MCF 10A (cell line): ENCODE results near the gene GRID1. TPM values are rescaled to one million over a fixed set of nuclear protein-coding genes. Genes with fewer than 3 reads are reported as not detected.

Experiments used
- BruUV-seq: library from RNA; stranded (reverse); fragments of 400-500 nt; replicated peaks from 2 replicates; lab custom pipeline; 2021; lab: Mats Ljungman, UMichigan
- CTCF ChIA-PET: fragments of 300-600 bp; sonication (Branson Sonifier 250); formaldehyde crosslinking; extraction: SDS; loops from one replicate; lab custom pipeline; 2021; ENCODE audit warnings: antibody characterized with exemption, inconsistent platforms; lab: Yijun Ruan, JAX
- POLR2A ChIA-PET: fragments of 300-600, 350-650 bp; sonication (Branson Sonifier 250); formaldehyde crosslinking; extraction: SDS; loops from one replicate; lab custom pipeline; 2020; ENCODE audit warnings: antibody characterized with exemption, inconsistent platforms; lab: Yijun Ruan, JAX
- DNase-seq: peaks from one replicate; pipeline ENCODE4 v3.0.0-alpha.2; 2018; ENCODE audit not compliant: unreplicated experiment
- H3K27ac Mint-ChIP-seq: one replicate; pipeline ENCODE4 v1.8.0; 2022; ENCODE audit warnings: mild to moderate bottlenecking, low read depth, mixed read lengths; ENCODE audit not compliant: unreplicated experiment
- H3K27me3 Mint-ChIP-seq: one replicate; pipeline ENCODE4 v1.8.0; 2022; ENCODE audit warnings: mixed read lengths; ENCODE audit not compliant: insufficient read depth, unreplicated experiment
- H3K36me3 Mint-ChIP-seq: one replicate; pipeline ENCODE4 v1.8.0; 2022; ENCODE audit warnings: mild to moderate bottlenecking, moderate library complexity, mixed read lengths; ENCODE audit not compliant: insufficient read depth, unreplicated experiment
- H3K4me1 Mint-ChIP-seq: one replicate; pipeline ENCODE4 v1.8.0; 2022; ENCODE audit warnings: mixed read lengths; ENCODE audit not compliant: insufficient read depth, unreplicated experiment
- H3K4me3 Mint-ChIP-seq: one replicate; pipeline ENCODE4 v1.8.0; 2022; ENCODE audit warnings: mild to moderate bottlenecking, moderate library complexity, mixed read lengths; ENCODE audit not compliant: unreplicated experiment
- H3K9me3 Mint-ChIP-seq: one replicate; pipeline ENCODE4 v1.8.0; 2022; ENCODE audit warnings: mixed read lengths; ENCODE audit not compliant: unreplicated experiment
- CTCF ChIP-seq: fragments of 200-600 bp; IDR thresholded peaks from one replicate; pipeline ENCODE4 v1.8.0; 2022; ENCODE audit warnings: antibody characterized with exemption, mild to moderate bottlenecking; ENCODE audit not compliant: unreplicated experiment
- intact Hi-C: fragments of 100-400 bp; cut with micrococcal nuclease; formaldehyde crosslinking; loops from 2 replicates; pipeline ENCODE4 v1.14.1; 2022
- total RNA-seq: library from RNA; stranded (reverse); gene quantifications from 2 replicates; pipeline ENCODE4 v1.2.3, GENCODE V29; 2022

GRID1 gene
- total RNA-seq, 1 experiment from 2014 or later, result not detected

- H3K4me3 Mint-ChIP-seq, result no peak overlapping the region
- TF ChIP-seq CTCF, result no peak
- no peaks in the 10 kb centered on the region for H3K4me1 Mint-ChIP-seq
- DNase-seq, result peak; percentile 8
- H3K27ac Mint-ChIP-seq, result no peak overlapping the region
- ChIA-PET CTCF (no interaction called here), POLR2A (no interaction called here)
- no peaks in the 10 kb centered on the region for H3K27me3 Mint-ChIP-seq
- peaks cover 9% of the 10 kb centered on the region for H3K9me3 Mint-ChIP-seq
- intact Hi-C loops, result loop anchor here (10.0 kb wide), 1 partner anchor 623 kb away; no protein-coding TSS in a partner anchor
- H3K36me3 Mint-ChIP-seq, result peaks cover 6% of the 10 kb centered on the region
- no TSS peak for BruUV-seq
Measured at GRCh38 chr10:86168256-86168655, 198.3 kb downstream of the GRID1 start.

GRCh38 chr10:86167762-86168128, 198.8 kb downstream of the GRID1 start:
- peaks cover 9% of the 10 kb centered on the region for H3K9me3 Mint-ChIP-seq
- H3K27ac Mint-ChIP-seq, result no peak overlapping the region
- TF ChIP-seq CTCF, result no peak
- no peaks in the 10 kb centered on the region for H3K27me3 Mint-ChIP-seq
- ChIA-PET POLR2A (no interaction called here), CTCF (interaction anchor here (0.5 kb wide), 1 partner anchor 169 kb away, joined by 4 read pairs; no protein-coding TSS in a partner anchor)
- H3K36me3 Mint-ChIP-seq, result peaks cover 6% of the 10 kb centered on the region
- intact Hi-C loops, result loop anchor here (10.0 kb wide), 1 partner anchor 623 kb away; no protein-coding TSS in a partner anchor
- no peaks in the 10 kb centered on the region for H3K4me1 Mint-ChIP-seq
- BruUV-seq, result no TSS peak
- DNase-seq, result no peak
- H3K4me3 Mint-ChIP-seq, result no peak overlapping the region

- H3K27me3 Mint-ChIP-seq, result no peaks in the 10 kb centered on the region
- no peaks in the 10 kb centered on the region for H3K4me1 Mint-ChIP-seq
- H3K9me3 Mint-ChIP-seq, result peaks cover 9% of the 10 kb centered on the region
- no peak overlapping the region for H3K27ac Mint-ChIP-seq
- POLR2A ChIA-PET, result no interaction called here
- TF ChIP-seq CTCF, result no peak
- intact Hi-C loops, result loop anchor here (10.0 kb wide), 1 partner anchor 622 kb away; no protein-coding TSS in a partner anchor
- H3K36me3 Mint-ChIP-seq, result peaks cover 6% of the 10 kb centered on the region
- no TSS peak for BruUV-seq
- DNase-seq, result no peak
- no peak overlapping the region for H3K4me3 Mint-ChIP-seq
- CTCF ChIA-PET, result interaction anchor here (0.5 kb wide), 1 partner anchor 170 kb away, joined by 4 read pairs; no protein-coding TSS in a partner anchor
Measured at GRCh38 chr10:86167121-86167761, 199.4 kb downstream of the GRID1 start.

GRCh38 chr10:86165666-86166065, 200.9 kb downstream of the GRID1 start:
- no peak for TF ChIP-seq CTCF
- H3K27ac Mint-ChIP-seq, result no peak overlapping the region
- H3K27me3 Mint-ChIP-seq, result no peaks in the 10 kb centered on the region
- ChIA-PET POLR2A (no interaction called here), CTCF (no interaction called here)
- H3K9me3 Mint-ChIP-seq, result peaks cover 9% of the 10 kb centered on the region
- H3K36me3 Mint-ChIP-seq, result peaks cover 6% of the 10 kb centered on the region
- intact Hi-C loops, result loop anchor here (10.0 kb wide), 1 partner anchor 621 kb away; no protein-coding TSS in a partner anchor
- no peak for DNase-seq
- no peaks in the 10 kb centered on the region for H3K4me1 Mint-ChIP-seq
- H3K4me3 Mint-ChIP-seq, result no peak overlapping the region
- no TSS peak for BruUV-seq
